ENCODE data around the gene DMD. TPM values are rescaled to one million over a fixed set of nuclear protein-coding genes. Genes with fewer than 3 reads are reported as not detected.

DMD gene
- total and polyA plus RNA-seq, 2 donors (not counting 1 experiment from before 2014, with no cell fraction given), result 2.0 to 51.8 TPM

DNA sequence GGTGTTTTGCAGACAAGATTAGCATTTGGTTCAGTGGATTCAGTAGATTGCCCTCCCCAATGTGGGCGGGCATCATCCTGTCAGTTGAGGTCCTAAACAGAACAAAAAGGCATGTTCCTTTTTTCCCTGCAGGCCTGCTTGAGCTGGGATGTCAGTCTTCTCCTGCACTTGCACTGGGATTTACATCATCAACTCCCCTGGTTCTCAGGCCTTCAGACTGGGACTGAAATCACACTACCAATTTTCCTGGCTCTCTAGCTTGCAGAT lies 1860.6 kb downstream of the DMD start:
- H3K9me3 ChIP-seq (ENCODE audit: control extremely low read depth in 1 of 3, control insufficient read depth in 2 of 3, insufficient read depth in 1 of 3, low read length in 2 of 3), result no peaks in the 10 kb centered on the region
- no peak overlapping the region for H3K4me3 ChIP-seq (ENCODE audit: control extremely low read depth in 1 of 5, extremely low read depth in 1 of 5, insufficient read depth in 1 of 5, low read depth in 2 of 5, low read length in 4 of 5)
- ChIA-PET CTCF (no interaction called here), POLR2A (no interaction called here)
- Mint-ChIP-seq H3K27me3 (no peaks in the 10 kb centered on the region), H3K27ac (no peak overlapping the region), H3K4me1 (no peaks in the 10 kb centered on the region), H3K4me3 (no peak overlapping the region), H3K9me3 (ENCODE audit: insufficient read depth) (no peaks in the 10 kb centered on the region)
- WGBS (ENCODE audit: insufficient coverage), result 100% methylated on average over 1 of the region's 1 CpG
- no peak overlapping the region for H3K4me2 ChIP-seq (replicated peaks; ENCODE audit: low read depth, low read length, poor library complexity, severe bottlenecking)
- no peak overlapping the region for H2AFZ ChIP-seq (ENCODE audit: insufficient read depth, low read depth, low read length, poor library complexity, severe bottlenecking)
- no peaks in the 10 kb centered on the region for H3K36me3 ChIP-seq (replicated peaks in 1 of 2; ENCODE audit: control extremely low read depth in 1 of 2, control insufficient read depth in 1 of 2, extremely low read depth in 1 of 2, insufficient read depth in 2 of 2, low read length in 1 of 2)
- no peak overlapping the region for H3K9ac ChIP-seq (ENCODE audit: low read length)
- no peak for TF ChIP-seq EZH2 (IDR thresholded peaks at IDR 0.05; ENCODE audit: borderline replicate concordance, insufficient read depth, low read depth, low read length, poor library complexity, severe bottlenecking)
- TF ChIP-seq, protein P1, sequence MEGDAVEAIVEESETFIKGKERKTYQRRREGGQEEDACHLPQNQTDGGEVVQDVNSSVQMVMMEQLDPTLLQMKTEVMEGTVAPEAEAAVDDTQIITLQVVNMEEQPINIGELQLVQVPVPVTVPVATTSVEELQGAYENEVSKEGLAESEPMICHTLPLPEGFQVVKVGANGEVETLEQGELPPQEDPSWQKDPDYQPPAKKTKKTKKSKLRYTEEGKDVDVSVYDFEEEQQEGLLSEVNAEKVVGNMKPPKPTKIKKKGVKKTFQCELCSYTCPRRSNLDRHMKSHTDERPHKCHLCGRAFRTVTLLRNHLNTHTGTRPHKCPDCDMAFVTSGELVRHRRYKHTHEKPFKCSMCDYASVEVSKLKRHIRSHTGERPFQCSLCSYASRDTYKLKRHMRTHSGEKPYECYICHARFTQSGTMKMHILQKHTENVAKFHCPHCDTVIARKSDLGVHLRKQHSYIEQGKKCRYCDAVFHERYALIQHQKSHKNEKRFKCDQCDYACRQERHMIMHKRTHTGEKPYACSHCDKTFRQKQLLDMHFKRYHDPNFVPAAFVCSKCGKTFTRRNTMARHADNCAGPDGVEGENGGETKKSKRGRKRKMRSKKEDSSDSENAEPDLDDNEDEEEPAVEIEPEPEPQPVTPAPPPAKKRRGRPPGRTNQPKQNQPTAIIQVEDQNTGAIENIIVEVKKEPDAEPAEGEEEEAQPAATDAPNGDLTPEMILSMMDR (IDR thresholded peaks at IDR 0.05), result no peak
- no peak overlapping the region for H3K27ac ChIP-seq (ENCODE audit: low read length in 2 of 2)
- no peaks in the 10 kb centered on the region for H4K20me1 ChIP-seq (ENCODE audit: control insufficient read depth, insufficient read depth, low read length, poor library complexity, severe bottlenecking)
- no peaks in the 10 kb centered on the region for H3K27me3 ChIP-seq (replicated peaks in 1 of 4; ENCODE audit: control extremely low read depth in 1 of 4, control insufficient read depth in 3 of 4, insufficient read depth in 4 of 4, low read length in 3 of 4)
- H3K4me1 ChIP-seq (ENCODE audit: control insufficient read depth in 2 of 2, insufficient read depth in 2 of 2, low read length in 2 of 2), result no peaks in the 10 kb centered on the region
- no peaks in the 10 kb centered on the region for H3K79me2 ChIP-seq (ENCODE audit: control insufficient read depth, insufficient read depth, low read length)
- DNase-seq (no peak), ATAC-seq (ENCODE audit: low read depth) (no peak)
- intact Hi-C loops (cut with micrococcal nuclease), result no loop called here

DNA sequence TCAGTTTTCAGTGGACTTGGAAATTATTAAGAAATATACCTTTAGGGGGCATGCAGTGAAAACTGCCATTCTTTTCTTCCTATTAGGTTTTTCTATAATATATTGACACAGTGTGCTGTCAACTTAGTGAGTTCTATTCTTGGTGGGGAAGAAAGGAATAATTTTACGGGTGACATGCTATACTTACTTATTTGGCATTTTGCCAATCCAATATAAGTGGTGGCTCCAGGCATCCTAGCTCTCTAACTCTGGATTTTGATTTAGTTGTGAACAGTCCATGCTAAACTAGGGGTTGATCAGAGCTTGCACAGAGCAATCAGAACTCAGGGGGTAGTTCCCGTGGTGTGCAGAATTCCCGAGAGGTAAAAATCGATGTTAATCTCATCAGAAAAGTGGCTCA lies 1861.8 kb downstream of the DMD start:
- Histone ChIP-seq H3K9ac (ENCODE audit: low read length) (no peak overlapping the region), H3K27ac (ENCODE audit: low read length in 2 of 2) (no peak overlapping the region), H3K27me3 (replicated peaks in 1 of 4; ENCODE audit: control extremely low read depth in 1 of 4, control insufficient read depth in 3 of 4, insufficient read depth in 4 of 4, low read length in 3 of 4) (no peaks in the 10 kb centered on the region), H3K9me3 (ENCODE audit: control extremely low read depth in 1 of 3, control insufficient read depth in 2 of 3, insufficient read depth in 1 of 3, low read length in 2 of 3) (no peaks in the 10 kb centered on the region), H3K4me1 (ENCODE audit: control insufficient read depth in 2 of 2, insufficient read depth in 2 of 2, low read length in 2 of 2) (no peaks in the 10 kb centered on the region), H3K79me2 (ENCODE audit: control insufficient read depth, insufficient read depth, low read length) (no peaks in the 10 kb centered on the region), H2AFZ (ENCODE audit: insufficient read depth, low read depth, low read length, poor library complexity, severe bottlenecking) (no peak overlapping the region), H3K36me3 (replicated peaks in 1 of 2; ENCODE audit: control extremely low read depth in 1 of 2, control insufficient read depth in 1 of 2, extremely low read depth in 1 of 2, insufficient read depth in 2 of 2, low read length in 1 of 2) (no peaks in the 10 kb centered on the region), H3K4me2 (replicated peaks; ENCODE audit: low read depth, low read length, poor library complexity, severe bottlenecking) (no peak overlapping the region), H3K4me3 (ENCODE audit: control extremely low read depth in 1 of 5, extremely low read depth in 1 of 5, insufficient read depth in 1 of 5, low read depth in 2 of 5, low read length in 4 of 5) (no peak overlapping the region), H4K20me1 (ENCODE audit: control insufficient read depth, insufficient read depth, low read length, poor library complexity, severe bottlenecking) (no peaks in the 10 kb centered on the region)
- CTCF ChIA-PET, result no interaction called here
- H3K27me3 Mint-ChIP-seq, result no peaks in the 10 kb centered on the region
- POLR2A ChIA-PET, result no interaction called here
- H3K27ac Mint-ChIP-seq, result no peak overlapping the region
- H3K9me3 Mint-ChIP-seq (ENCODE audit: insufficient read depth), result no peaks in the 10 kb centered on the region
- no peak for DNase-seq
- intact Hi-C loops (cut with micrococcal nuclease), result no loop called here
- no peak for ATAC-seq (ENCODE audit: low read depth)
- H3K4me3 Mint-ChIP-seq, result no peak overlapping the region
- WGBS (ENCODE audit: insufficient coverage), result 90% methylated on average over 2 of the region's 4 CpGs
- no peak for TF ChIP-seq EZH2 (IDR thresholded peaks at IDR 0.05; ENCODE audit: borderline replicate concordance, insufficient read depth, low read depth, low read length, poor library complexity, severe bottlenecking)
- TF ChIP-seq, protein P1 (IDR thresholded peaks at IDR 0.05), result no peak
- no peaks in the 10 kb centered on the region for H3K4me1 Mint-ChIP-seq
